Measurements from ENCODE around the gene PDS5A. TPM values are rescaled to one million over a fixed set of nuclear protein-coding genes. Genes with fewer than 3 reads are reported as not detected.

The PDS5A gene
- total and polyA plus RNA-seq, 9 of the 15 experiments (the other 6 are each of a cell fraction or from before 2014, with no cell fraction given), result 16.4 to 85.4 (median 70.0) TPM

DNA sequence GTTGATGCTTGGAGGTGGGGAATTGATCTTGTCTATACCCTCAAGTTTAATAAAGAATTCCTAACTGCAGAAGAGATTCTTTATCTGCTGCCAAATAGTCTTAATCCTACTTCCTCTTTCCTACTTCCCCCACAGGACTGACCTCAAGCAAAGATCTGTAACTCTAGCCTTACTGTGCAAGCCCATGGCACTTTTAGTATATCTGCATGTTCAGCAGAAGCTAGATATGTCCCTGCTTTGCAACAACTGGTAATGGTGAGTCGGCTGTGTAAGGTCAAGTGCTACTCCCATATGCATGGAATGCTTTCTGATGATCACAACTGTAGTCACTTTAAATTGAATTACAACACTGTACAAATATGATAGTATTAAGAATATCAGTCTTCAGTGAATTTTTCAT, 26.3 kb upstream of the PDS5A start (continued):
- TF ChIP-seq JUND (IDR thresholded peaks at IDR 0.05; ENCODE audit: borderline replicate concordance, low read depth, low read length) (peak; percentile 34; the same call in 1 of the 2 replicates), JUND (tag; IDR thresholded peaks at IDR 0.05; ENCODE audit: borderline replicate concordance, low read depth, low read length) (peak; percentile 38; the same call in 1 of the 3 replicates), MAFG (tag; conservative IDR thresholded peaks at IDR 0.05) (peak; percentile 75), ZNF76 (CRISPR knock-in tag; IDR thresholded peaks at IDR 0.05; ENCODE audit: borderline replicate concordance) (no peak), NRF1 (conservative IDR thresholded peaks at IDR 0.05 in 1 of 2, IDR thresholded peaks at IDR 0.05 in 1 of 2) (peak; percentile 47 to 52; a peak in 3 of 4 replicates), SRSF3 (IDR thresholded peaks at IDR 0.05; ENCODE audit: insufficient read depth, low read length) (no peak), SAP30 (IDR thresholded peaks at IDR 0.05; ENCODE audit: borderline replicate concordance, insufficient read depth, low read depth, low read length, poor library complexity, severe bottlenecking) (no peak), ZKSCAN8 (CRISPR knock-in tag; IDR thresholded peaks at IDR 0.05) (0 out of 2 replicates have a peak, but pooled peaks have one; percentile 31), RCOR1 (IDR thresholded peaks at IDR 0.05; ENCODE audit: borderline replicate concordance in 1 of 2, low read depth in 2 of 2, low read length in 2 of 2) (peak in 1 of 2 experiments; percentile 42; a peak in 1 of 4 replicates), C11orf30 (IDR thresholded peaks at IDR 0.05; ENCODE audit: low read depth) (peak; percentile 83)
- TF ChIP-seq, protein P1, sequence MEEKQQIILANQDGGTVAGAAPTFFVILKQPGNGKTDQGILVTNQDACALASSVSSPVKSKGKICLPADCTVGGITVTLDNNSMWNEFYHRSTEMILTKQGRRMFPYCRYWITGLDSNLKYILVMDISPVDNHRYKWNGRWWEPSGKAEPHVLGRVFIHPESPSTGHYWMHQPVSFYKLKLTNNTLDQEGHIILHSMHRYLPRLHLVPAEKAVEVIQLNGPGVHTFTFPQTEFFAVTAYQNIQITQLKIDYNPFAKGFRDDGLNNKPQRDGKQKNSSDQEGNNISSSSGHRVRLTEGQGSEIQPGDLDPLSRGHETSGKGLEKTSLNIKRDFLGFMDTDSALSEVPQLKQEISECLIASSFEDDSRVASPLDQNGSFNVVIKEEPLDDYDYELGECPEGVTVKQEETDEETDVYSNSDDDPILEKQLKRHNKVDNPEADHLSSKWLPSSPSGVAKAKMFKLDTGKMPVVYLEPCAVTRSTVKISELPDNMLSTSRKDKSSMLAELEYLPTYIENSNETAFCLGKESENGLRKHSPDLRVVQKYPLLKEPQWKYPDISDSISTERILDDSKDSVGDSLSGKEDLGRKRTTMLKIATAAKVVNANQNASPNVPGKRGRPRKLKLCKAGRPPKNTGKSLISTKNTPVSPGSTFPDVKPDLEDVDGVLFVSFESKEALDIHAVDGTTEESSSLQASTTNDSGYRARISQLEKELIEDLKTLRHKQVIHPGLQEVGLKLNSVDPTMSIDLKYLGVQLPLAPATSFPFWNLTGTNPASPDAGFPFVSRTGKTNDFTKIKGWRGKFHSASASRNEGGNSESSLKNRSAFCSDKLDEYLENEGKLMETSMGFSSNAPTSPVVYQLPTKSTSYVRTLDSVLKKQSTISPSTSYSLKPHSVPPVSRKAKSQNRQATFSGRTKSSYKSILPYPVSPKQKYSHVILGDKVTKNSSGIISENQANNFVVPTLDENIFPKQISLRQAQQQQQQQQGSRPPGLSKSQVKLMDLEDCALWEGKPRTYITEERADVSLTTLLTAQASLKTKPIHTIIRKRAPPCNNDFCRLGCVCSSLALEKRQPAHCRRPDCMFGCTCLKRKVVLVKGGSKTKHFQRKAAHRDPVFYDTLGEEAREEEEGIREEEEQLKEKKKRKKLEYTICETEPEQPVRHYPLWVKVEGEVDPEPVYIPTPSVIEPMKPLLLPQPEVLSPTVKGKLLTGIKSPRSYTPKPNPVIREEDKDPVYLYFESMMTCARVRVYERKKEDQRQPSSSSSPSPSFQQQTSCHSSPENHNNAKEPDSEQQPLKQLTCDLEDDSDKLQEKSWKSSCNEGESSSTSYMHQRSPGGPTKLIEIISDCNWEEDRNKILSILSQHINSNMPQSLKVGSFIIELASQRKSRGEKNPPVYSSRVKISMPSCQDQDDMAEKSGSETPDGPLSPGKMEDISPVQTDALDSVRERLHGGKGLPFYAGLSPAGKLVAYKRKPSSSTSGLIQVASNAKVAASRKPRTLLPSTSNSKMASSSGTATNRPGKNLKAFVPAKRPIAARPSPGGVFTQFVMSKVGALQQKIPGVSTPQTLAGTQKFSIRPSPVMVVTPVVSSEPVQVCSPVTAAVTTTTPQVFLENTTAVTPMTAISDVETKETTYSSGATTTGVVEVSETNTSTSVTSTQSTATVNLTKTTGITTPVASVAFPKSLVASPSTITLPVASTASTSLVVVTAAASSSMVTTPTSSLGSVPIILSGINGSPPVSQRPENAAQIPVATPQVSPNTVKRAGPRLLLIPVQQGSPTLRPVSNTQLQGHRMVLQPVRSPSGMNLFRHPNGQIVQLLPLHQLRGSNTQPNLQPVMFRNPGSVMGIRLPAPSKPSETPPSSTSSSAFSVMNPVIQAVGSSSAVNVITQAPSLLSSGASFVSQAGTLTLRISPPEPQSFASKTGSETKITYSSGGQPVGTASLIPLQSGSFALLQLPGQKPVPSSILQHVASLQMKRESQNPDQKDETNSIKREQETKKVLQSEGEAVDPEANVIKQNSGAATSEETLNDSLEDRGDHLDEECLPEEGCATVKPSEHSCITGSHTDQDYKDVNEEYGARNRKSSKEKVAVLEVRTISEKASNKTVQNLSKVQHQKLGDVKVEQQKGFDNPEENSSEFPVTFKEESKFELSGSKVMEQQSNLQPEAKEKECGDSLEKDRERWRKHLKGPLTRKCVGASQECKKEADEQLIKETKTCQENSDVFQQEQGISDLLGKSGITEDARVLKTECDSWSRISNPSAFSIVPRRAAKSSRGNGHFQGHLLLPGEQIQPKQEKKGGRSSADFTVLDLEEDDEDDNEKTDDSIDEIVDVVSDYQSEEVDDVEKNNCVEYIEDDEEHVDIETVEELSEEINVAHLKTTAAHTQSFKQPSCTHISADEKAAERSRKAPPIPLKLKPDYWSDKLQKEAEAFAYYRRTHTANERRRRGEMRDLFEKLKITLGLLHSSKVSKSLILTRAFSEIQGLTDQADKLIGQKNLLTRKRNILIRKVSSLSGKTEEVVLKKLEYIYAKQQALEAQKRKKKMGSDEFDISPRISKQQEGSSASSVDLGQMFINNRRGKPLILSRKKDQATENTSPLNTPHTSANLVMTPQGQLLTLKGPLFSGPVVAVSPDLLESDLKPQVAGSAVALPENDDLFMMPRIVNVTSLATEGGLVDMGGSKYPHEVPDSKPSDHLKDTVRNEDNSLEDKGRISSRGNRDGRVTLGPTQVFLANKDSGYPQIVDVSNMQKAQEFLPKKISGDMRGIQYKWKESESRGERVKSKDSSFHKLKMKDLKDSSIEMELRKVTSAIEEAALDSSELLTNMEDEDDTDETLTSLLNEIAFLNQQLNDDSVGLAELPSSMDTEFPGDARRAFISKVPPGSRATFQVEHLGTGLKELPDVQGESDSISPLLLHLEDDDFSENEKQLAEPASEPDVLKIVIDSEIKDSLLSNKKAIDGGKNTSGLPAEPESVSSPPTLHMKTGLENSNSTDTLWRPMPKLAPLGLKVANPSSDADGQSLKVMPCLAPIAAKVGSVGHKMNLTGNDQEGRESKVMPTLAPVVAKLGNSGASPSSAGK (IDR thresholded peaks at IDR 0.05), result no peak
- TF ChIP-seq, protein P2, sequence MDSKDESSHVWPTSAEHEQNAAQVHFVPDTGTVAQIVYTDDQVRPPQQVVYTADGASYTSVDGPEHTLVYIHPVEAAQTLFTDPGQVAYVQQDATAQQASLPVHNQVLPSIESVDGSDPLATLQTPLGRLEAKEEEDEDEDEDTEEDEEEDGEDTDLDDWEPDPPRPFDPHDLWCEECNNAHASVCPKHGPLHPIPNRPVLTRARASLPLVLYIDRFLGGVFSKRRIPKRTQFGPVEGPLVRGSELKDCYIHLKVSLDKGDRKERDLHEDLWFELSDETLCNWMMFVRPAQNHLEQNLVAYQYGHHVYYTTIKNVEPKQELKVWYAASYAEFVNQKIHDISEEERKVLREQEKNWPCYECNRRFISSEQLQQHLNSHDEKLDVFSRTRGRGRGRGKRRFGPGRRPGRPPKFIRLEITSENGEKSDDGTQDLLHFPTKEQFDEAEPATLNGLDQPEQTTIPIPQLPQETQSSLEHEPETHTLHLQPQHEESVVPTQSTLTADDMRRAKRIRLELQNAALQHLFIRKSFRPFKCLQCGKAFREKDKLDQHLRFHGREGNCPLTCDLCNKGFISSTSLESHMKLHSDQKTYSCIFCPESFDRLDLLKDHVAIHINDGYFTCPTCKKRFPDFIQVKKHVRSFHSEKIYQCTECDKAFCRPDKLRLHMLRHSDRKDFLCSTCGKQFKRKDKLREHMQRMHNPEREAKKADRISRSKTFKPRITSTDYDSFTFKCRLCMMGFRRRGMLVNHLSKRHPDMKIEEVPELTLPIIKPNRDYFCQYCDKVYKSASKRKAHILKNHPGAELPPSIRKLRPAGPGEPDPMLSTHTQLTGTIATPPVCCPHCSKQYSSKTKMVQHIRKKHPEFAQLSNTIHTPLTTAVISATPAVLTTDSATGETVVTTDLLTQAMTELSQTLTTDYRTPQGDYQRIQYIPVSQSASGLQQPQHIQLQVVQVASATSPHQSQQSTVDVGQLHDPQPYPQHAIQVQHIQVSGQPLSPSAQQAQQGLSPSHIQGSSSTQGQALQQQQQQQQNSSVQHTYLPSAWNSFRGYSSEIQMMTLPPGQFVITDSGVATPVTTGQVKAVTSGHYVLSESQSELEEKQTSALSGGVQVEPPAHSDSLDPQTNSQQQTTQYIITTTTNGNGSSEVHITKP (IDR thresholded peaks at IDR 0.05; ENCODE audit: partially characterized antibody), result peak; percentile 4

Measured in K562 (cell line).